Kidney (tissue), 14 donors: ENCODE data around the gene OSBP2. TPM values are rescaled to one million over a fixed set of nuclear protein-coding genes. Genes with fewer than 3 reads are reported as not detected.

Source experiments
- DNase-seq, 5 donors: peaks; one replicate each; pipeline ENCODE4 v3.0.0-alpha.2; 2013 to 2020
- FAIRE-seq: peaks from 2 replicates; lab custom pipeline; 2012; peaks lifted over from hg19 to GRCh38; lab: Jason Lieb, UNC
- H3K27ac ChIP-seq, 2 donors: one replicate each; pipeline ENCODE4 v1.7.0; 2013; ENCODE audit warnings: low read depth in 2 of 2, low read length in 2 of 2, inconsistent platforms in 1 of 2
- H3K27me3 ChIP-seq: one replicate; pipeline ENCODE4 v1.7.1; 2013; ENCODE audit warnings: low read length, inconsistent platforms; ENCODE audit not compliant: control insufficient read depth, insufficient read depth
- H3K36me3 ChIP-seq, 3 donors: one replicate each; pipeline versions ENCODE4 v1.7.0 to v1.7.1; 2013; ENCODE audit warnings: low read length in 3 of 3, control low read depth in 1 of 3, inconsistent platforms in 1 of 3; ENCODE audit not compliant: insufficient read depth in 3 of 3, control insufficient read depth in 2 of 3
- H3K4me1 ChIP-seq, 3 donors: one replicate each; pipeline versions ENCODE4 v1.7.0 to v1.7.1; 2013; ENCODE audit warnings: low read length in 3 of 3, inconsistent platforms in 1 of 3, low read depth in 1 of 3; ENCODE audit not compliant: control insufficient read depth in 2 of 3, insufficient read depth in 2 of 3
- H3K4me3 ChIP-seq, 3 donors: one replicate each; pipeline versions ENCODE4 v1.7.0 to v1.8.1; 2013; ENCODE audit warnings: low read length in 3 of 3, control low read depth in 1 of 3, inconsistent platforms in 1 of 3
- H3K9ac ChIP-seq, 3 donors: one replicate each; pipeline versions ENCODE4 v1.7.0 to v1.7.1; 2013; ENCODE audit warnings: low read length in 3 of 3, control low read depth in 1 of 3, inconsistent platforms in 1 of 3
- H3K9me3 ChIP-seq, 3 donors: one replicate each; pipeline versions ENCODE4 v1.7.0 to v1.7.1; 2013; ENCODE audit warnings: low read length in 3 of 3, control low read depth in 1 of 3, inconsistent platforms in 1 of 3; ENCODE audit not compliant: control insufficient read depth in 2 of 3, insufficient read depth in 1 of 3
- CTCF ChIP-seq: IDR thresholded peaks from 3 replicates; pipeline ENCODE4 v1.5.1; 2012; ENCODE audit warnings: mild to moderate bottlenecking, moderate library complexity, borderline replicate concordance; ENCODE audit not compliant: insufficient read depth; ENCODE audit errors: extremely low read depth
- intact Hi-C: fragments of 100-400 bp; cut with DNase I; formaldehyde crosslinking; loops from one replicate; pipeline ENCODE4 v1.11.1; 2022
- polyA plus RNA-seq: library from polyadenylated mRNA; stranded (reverse); fragments of 350-450 nt; fragmentation: Illumina TruSeq; extraction: RNeasy Lipid Tissue Mini Kit (QIAGEN cat#74804); gene quantifications from one replicate; pipeline ENCODE4 v1.2.3, GENCODE V29; 2014; ENCODE audit warnings: low read depth, low replicate concordance; ENCODE audit not compliant: insufficient read depth
- total RNA-seq: library from RNA; stranded (reverse); fragmentation: NEBNext Ultra II Directional; extraction: Animal tissue kit (Norgen Biotek cat#: 25700); gene quantifications from one replicate; pipeline ENCODE4 v1.2.1, GENCODE V29; 2021
- donor health status: control.
- donor health status: control.
- donor health status: control.
- donor health status: control.
- donor health status: control.
- donor health status: DM: yes; HTN: yes; CAD: no.
- donor health status: Normal renal cell carcinoma (clear cell type).

Gene OSBP2
- total and polyA plus RNA-seq, 2 donors from 2014 or later: 3.4 to 4.0 TPM

DNA sequence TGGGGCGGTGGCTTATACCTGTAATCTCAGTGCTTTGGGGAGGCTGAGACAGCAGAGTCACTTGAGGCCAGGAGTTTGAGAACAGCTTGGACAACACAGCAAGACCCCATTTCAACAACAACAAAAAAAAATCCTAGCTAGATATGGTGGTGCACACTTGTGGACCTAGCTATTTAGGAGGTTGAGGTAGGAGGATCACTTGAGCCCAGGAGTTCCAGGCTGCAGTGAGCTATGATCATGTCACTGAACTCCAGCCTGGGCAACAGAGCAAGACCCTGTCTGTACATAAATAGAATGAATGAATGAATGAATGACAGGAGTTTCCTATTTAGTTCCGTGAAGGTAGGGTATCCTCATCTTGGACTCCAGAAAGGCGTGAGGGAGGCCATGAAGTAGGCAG is 107.0 kb downstream of the OSBP2 start:
- H3K9ac ChIP-seq: no peak overlapping the region
- H3K27me3 ChIP-seq: peaks cover 8% of the 10 kb centered on the region
- H3K4me1 ChIP-seq: peaks cover 0 to 10% (median 0%) of the 10 kb centered on the region in 3 donors
- H3K36me3 ChIP-seq: no peaks in the 10 kb centered on the region
- FAIRE-seq (no peak), DNase-seq (peak in 1 of 5 donors; percentile 6)
- H3K4me3 ChIP-seq: no peak overlapping the region
- no peak for TF ChIP-seq CTCF
- no peak overlapping the region for H3K27ac ChIP-seq
- intact Hi-C loops: no loop called here
- no peaks in the 10 kb centered on the region for H3K9me3 ChIP-seq

DNA sequence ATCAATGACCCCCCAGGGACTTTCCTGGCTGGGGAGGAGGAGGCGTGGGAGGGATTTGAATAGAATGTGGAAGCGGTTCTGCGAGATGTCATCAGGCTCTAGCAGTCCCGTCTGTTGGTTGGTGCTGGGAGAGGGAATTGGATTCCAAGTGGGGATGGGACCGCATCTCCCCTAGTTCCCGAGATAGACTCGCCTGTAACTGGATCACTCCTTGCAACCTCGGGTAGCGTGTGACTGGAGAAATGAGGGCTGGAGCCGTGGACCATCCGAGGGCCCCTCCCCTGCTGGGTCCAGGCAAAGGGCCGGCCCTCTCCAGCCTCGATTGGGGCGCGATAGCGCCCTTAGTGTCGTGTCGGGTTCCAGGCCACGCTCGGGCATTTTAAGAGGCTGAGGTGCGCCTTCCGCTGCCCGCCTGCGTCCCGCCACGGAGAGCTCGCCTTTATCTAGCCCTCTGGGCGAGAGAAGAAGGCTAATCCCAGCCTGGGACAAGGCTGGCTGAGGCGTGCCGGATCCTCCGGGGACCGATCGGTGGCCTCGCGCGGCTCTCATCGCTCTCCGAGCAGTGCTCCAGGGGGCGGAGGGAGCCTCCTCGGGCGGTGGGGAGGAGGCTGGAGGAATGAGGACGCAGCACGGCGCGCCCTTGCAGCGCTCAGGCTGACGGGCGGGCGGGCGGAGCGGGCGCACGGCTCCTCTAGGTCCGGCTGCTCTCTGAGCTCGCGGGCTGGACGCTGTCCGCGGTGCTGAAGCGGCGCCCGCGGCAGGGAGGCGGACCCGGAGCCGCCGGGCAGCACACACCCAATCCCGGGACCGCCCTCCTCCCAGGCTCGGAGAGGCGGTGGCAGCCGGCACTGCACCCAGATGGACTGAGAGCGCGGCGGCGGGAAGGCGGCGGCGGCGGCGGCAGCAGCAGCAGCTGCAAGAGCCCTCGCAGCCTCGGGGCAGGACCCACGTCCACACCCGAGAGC is 107.8 kb downstream of the OSBP2 start:
- peaks cover 0 to 10% (median 0%) of the 10 kb centered on the region in 3 donors for H3K4me1 ChIP-seq
- peak overlapping the region in 1 of 3 donors; percentile 37 for H3K4me3 ChIP-seq
- no peak overlapping the region for H3K27ac ChIP-seq
- intact Hi-C loops: no loop called here
- peak; percentile 93 to 98 (median 95) for DNase-seq
- FAIRE-seq: no peak
- H3K9ac ChIP-seq: no peak overlapping the region
- peak; percentile 17 for TF ChIP-seq CTCF
- no peaks in the 10 kb centered on the region for H3K9me3 ChIP-seq
- H3K27me3 ChIP-seq: peaks cover 8% of the 10 kb centered on the region
- H3K36me3 ChIP-seq: no peaks in the 10 kb centered on the region

- Histone ChIP-seq H3K36me3 (no peaks in the 10 kb centered on the region), H3K4me1 (peaks cover 0 to 10% (median 0%) of the 10 kb centered on the region in 3 donors), H3K27me3 (peaks cover 8% of the 10 kb centered on the region), H3K27ac (no peak overlapping the region), H3K4me3 (no peak overlapping the region), H3K9ac (no peak overlapping the region), H3K9me3 (no peaks in the 10 kb centered on the region)
- DNase-seq: no peak
- FAIRE-seq: no peak
- intact Hi-C loops: no loop called here
- TF ChIP-seq CTCF: no peak
Measured at GRCh38 chr22:30803679-30804078, 109.0 kb downstream of the OSBP2 start.
